Measurements from ENCODE around the gene TSPEAR. TPM values are rescaled to one million over a fixed set of nuclear protein-coding genes. Genes with fewer than 3 reads are reported as not detected.

The TSPEAR gene
- total RNA-seq, 2 donors from 2014 or later, result not detected

- H3K4me3 ChIP-seq, result no peak overlapping the region
- TF ChIP-seq, protein P1, sequence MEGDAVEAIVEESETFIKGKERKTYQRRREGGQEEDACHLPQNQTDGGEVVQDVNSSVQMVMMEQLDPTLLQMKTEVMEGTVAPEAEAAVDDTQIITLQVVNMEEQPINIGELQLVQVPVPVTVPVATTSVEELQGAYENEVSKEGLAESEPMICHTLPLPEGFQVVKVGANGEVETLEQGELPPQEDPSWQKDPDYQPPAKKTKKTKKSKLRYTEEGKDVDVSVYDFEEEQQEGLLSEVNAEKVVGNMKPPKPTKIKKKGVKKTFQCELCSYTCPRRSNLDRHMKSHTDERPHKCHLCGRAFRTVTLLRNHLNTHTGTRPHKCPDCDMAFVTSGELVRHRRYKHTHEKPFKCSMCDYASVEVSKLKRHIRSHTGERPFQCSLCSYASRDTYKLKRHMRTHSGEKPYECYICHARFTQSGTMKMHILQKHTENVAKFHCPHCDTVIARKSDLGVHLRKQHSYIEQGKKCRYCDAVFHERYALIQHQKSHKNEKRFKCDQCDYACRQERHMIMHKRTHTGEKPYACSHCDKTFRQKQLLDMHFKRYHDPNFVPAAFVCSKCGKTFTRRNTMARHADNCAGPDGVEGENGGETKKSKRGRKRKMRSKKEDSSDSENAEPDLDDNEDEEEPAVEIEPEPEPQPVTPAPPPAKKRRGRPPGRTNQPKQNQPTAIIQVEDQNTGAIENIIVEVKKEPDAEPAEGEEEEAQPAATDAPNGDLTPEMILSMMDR (IDR thresholded peaks at IDR 0.05), result no peak
- H3K9me3 ChIP-seq, result no peaks in the 10 kb centered on the region
- no peaks in the 10 kb centered on the region for H3K27me3 ChIP-seq
- no peak for DNase-seq (ENCODE audit: low spot score)
- peaks cover 0 to 16% of the 10 kb centered on the region in 2 donors for H3K4me1 ChIP-seq
- H3K27ac ChIP-seq, result no peak overlapping the region
- H3K36me3 ChIP-seq, result no peaks in the 10 kb centered on the region
Measured at GRCh38 chr21:44499211-44499560, 212.2 kb downstream of the TSPEAR start.

DNA sequence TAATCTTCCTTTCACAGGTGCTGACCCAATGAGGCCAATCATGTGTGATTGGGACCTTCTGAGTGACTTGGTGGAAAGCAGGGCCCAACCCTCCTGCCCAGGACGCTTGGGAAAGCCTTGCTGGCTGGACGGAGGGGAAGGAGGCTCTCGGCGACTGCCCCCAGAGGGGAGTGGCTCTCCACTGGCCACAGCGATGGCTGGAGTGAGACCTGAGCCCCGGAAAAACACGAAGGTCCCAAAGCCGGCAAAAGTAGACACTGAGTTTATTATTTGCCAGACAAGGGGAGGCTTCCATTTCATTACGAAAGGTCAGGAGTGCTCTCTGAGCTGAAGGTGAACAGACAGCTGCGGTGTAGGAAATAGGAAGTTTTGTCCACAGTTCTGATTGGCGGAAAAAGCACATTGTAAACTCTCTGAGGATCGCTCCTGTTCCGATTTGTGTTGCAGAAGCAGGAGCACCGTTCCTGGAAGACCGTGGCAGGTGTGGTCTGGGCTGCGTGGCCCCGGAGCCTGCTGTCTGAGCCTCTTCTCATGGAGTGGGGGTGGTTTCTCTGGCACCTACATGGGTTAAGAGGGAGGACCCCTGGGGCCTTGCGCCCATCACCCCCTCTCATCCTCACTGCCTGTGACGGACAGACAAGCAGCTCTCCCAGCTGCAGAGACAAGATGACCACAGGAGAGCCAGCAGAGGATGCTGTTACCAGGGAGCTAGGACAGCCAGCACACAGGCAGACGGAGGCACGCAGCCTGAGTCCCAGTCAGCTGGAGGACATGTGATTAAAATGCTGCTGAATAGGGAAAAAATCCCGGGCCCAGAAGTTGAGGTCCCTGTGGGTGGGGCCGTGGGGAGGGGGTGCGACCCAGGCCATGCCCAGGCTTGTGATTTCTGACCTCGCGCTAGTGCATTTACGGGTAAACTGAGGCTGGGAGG lies 212.8 kb downstream of the TSPEAR start:
- TF ChIP-seq, protein P1 (IDR thresholded peaks at IDR 0.05), result no peak
- H3K9me3 ChIP-seq, result peaks cover 0 to 2% of the 10 kb centered on the region in 2 donors
- H3K36me3 ChIP-seq, result no peaks in the 10 kb centered on the region
- no peak for DNase-seq (ENCODE audit: low spot score)
- no peak overlapping the region for H3K27ac ChIP-seq
- H3K4me1 ChIP-seq, result peaks cover 0 to 16% of the 10 kb centered on the region in 2 donors
- H3K27me3 ChIP-seq, result no peaks in the 10 kb centered on the region
- H3K4me3 ChIP-seq, result no peak overlapping the region

DNA sequence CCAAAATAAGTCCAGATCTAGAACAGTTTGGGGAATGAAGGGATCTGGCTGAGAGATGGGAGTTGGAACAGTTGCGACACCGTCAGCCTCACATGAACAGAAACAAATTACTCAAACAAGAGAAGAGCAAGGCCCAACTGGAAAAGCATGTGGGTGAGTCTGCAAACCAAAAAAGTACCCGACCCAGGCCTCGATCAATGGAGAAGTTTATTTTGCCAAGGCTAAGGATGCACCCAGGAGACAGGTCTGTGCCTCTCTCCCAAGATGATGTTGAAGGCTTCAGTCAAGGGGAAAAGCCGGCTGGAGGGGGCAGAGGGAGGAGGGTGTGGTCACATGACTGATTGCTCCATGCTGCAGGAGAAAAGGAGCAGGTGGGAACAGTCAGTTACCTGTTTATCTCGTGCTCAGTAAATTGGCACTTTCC lies 213.7 kb downstream of the TSPEAR start:
- peak overlapping the region in 1 of 2 donors; percentile 21 for H3K27ac ChIP-seq
- H3K27me3 ChIP-seq, result no peaks in the 10 kb centered on the region
- no peak overlapping the region for H3K4me3 ChIP-seq
- H3K4me1 ChIP-seq, result peaks cover 0 to 16% of the 10 kb centered on the region in 2 donors
- H3K36me3 ChIP-seq, result no peaks in the 10 kb centered on the region
- H3K9me3 ChIP-seq, result peaks cover 0 to 10% of the 10 kb centered on the region in 2 donors
- TF ChIP-seq, protein P1 (IDR thresholded peaks at IDR 0.05), result no peak
- DNase-seq (ENCODE audit: low spot score), result no peak

DNA sequence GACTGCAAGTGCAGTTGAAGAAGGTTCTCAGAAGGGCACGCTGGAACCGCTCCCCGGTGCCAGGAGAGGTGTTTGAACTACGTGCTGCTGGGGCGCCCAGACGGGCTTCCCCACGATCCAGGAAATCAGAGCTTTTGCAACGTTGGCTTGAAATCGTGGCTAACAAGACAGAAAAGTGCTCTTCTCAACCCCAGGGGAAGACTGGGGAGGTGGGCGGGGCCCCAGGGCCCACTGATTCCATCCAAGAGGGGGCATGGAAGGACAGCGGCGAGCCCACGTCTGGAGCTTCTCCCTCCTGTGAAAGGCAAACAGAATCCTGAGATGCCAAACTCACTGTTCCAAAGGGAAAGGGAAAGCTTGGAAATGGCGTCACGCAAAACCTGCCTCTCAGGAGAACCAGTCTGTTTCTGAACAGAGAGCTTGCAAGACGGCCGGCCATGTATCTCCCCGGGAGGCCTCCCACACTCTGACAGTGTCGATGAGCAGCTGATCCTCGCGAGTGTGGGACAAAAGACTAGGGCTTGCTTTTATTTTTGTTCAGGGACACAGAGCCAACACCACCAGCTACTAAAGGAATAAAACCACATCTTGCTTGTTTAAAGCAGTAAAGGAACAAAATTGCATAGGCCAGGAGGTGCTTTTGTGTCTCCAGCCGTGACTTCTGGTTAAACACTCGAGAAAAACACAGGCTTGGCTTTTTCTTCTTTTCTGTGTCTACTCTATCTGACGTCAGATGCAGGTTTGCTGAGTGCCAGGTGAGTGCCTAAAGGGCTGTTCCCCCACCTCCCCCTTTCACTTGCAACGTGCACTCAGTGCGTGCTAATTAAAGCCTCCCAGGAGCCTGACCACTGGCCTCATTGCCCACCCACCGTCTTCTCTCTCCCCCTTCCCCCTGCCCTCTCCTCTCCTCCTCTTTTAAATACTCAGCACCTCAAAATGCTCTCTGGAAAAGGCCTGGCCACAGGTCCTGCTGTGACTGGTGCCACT lies 214.5 kb downstream of the TSPEAR start:
- peaks cover 0 to 16% of the 10 kb centered on the region in 2 donors for H3K4me1 ChIP-seq
- no peaks in the 10 kb centered on the region for H3K27me3 ChIP-seq
- peaks cover 0 to 16% of the 10 kb centered on the region in 2 donors for H3K9me3 ChIP-seq
- no peak overlapping the region for H3K4me3 ChIP-seq
- peak overlapping the region; percentile 21 for H3K27ac ChIP-seq
- H3K36me3 ChIP-seq, result no peaks in the 10 kb centered on the region
- DNase-seq (ENCODE audit: low spot score), result no peak
- TF ChIP-seq, protein P1 (IDR thresholded peaks at IDR 0.05), result no peak

- no peaks in the 10 kb centered on the region for H3K36me3 ChIP-seq
- no peak overlapping the region for H3K4me3 ChIP-seq
- H3K27me3 ChIP-seq, result no peaks in the 10 kb centered on the region
- TF ChIP-seq, protein P1 (IDR thresholded peaks at IDR 0.05), result no peak
- H3K27ac ChIP-seq, result no peak overlapping the region
- no peak for DNase-seq (ENCODE audit: low spot score)
- peaks cover 0 to 16% of the 10 kb centered on the region in 2 donors for H3K9me3 ChIP-seq
- peaks cover 0 to 16% of the 10 kb centered on the region in 2 donors for H3K4me1 ChIP-seq
Measured at GRCh38 chr21:44495611-44496563, 215.5 kb downstream of the TSPEAR start.

Data from right atrium auricular region (tissue), 2 donors.